Activated CD4-positive, CD25-positive, alpha-beta regulatory T cell treated with anti-CD3 and anti-CD28 coated beads, Interleukin-2, amount 50 U/mL, for 16 hours (primary cell): Measurements from ENCODE around the gene CLMP.

Source experiments
- DNase-seq: peaks from one replicate; pipeline ENCODE4 v3.0.0-alpha.2; 2020; ENCODE audit warnings: low read depth, low spot score

Gene CLMP

DNA sequence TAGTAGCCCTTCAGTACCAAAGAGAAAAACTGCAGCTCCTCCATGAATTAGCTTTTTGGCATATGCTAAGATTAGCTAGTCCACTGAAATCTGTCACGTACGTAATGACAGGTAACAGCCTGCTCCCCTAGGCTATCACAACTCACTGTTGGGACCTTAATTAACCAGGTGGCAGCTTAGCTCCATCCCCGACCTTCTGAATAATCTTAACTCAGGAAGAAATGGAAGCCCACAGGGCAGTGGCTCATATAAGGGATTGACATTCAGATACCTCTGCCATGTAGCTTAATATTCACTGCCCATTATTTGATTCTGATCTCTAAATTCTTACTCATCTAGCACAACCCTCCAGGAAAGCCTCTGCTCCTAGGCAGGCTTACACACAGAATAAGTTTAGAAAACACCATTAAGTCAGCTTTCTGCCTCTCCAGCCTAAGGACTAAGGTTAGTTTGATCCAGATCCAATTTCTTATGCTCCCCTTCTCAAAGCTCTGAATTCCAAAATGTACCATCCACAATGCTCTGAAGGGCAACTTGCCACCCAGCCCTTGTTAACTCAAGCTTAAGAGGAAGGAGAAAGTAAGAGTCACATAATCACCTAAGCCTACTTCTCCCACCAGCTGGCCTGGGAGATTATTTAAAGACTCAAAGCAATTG lies 138.1 kb downstream of the CLMP start:
- DNase-seq, result no peak

DNA sequence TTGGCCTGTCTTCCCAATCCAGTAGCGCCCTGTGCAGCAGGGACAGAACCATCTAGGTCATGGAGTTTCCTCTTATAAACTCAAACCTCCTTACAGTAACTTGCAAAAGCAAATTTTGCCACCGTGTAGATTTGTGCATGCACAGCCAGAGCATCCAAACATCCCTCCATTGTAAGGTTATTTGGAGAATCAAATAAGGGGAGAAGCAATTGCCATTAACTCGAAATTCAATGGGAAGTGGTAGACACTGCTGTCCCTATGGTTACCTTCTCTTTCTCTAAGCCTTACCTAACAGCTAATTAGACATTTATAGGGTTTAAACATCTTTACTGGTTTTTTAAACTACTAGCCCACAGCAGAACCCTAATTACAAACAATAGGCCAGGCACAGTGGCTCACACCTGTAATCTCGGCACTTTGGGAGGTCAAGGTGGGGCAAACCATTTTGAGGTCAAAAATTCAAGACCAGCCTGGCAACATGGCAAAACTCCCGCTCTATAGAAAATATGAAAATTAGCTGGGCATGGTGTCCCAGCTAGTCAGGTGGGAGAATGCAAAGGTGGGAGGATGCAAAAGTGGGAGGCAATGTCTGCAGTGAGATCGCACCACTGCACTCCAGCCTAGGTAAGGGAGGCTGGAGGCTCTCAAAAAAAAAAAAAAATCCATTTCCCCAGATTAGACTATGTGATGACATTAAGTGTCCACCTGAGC lies 139.7 kb downstream of the CLMP start:
- DNase-seq, result no peak

DNA sequence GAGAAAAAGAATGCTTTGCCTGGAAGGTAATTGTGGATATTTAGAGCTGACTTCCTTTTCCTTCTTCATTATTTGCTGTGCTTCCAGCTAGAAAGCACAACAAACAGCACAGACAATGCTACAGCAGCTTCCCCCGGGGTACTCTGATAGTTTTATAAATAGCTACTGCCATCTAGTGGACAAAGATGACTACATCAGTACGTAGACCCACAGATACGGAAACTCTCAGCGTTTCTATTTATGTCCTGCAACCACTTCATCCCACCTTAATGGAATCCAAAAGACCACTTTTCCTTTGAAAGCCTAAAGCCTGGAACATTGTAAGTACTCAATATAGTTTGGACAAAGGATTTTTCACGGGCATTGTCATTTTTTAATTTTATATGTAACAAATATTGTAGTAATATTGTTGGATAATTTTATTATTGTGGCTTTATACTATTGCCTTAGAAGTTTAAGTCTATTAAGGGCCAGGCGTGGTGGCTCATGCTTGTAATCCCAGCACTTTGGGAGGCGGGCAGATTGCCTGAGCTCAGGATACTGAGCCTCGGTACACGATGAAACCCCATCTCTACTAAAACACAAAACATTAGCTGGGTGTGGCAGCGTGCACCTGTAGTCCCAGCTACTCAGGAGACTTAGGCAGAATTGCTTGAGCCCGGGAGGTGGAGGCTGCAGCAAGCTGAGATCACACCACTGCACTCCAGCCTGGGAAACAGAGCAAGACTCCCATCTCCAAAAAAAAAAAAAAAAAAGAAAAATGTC lies 140.6 kb downstream of the CLMP start:
- no peak for DNase-seq

DNA sequence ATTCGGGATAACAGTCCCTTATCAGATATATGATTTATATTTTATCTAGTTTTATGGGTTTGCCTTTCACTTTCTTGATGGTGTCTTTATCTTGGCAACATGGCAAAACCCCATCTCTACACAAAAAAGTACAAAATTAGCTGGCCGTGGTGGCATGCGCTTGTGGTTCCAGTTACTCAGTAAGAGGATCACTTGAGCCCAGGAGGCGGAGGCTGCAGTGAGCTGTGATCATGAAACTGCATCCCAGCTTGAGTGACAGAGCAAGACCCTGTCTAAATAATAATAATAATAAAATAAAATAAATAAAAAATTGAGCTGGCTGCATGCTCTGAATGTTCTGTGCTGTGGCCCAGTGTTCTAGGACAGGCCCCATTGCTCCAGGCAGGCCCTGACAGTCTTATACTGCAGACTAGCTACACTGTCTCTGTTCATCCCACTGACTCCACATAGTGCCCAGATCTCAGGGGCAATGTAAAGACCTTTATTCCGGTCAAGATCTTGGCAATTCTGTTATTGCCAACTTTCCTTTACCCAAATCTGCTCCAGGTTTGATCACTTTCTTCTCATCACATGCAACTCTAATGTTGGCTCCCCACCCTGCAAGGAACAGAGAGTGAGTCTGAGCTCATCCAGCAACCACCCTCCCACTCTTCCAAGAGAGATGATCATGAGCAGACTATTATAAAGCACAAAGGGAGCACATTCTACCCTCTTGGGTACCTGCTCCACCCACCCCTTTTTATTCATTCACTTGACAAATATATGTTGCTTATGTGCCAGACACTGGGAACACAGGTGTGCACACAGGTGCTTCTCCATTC lies 141.9 kb downstream of the CLMP start:
- no peak for DNase-seq

DNA sequence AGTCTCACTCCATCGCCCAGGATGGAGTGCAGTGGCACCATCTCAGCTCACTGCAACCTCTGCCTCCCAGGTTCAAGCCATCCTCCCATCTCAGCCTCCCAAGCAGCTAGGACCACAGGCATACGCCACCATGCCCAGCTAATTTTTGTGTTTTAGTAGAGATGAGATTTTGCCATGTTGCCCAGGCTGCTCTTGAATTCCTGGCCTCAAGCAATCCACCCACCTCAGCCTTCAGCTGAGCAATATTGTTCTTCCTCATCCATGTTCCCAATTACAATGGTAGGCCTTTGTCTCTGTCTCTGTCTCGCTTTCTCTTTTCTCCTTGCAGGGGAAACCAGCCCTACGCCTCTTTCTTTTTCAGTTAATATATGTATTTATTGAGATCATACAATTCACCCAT lies 143.4 kb downstream of the CLMP start:
- DNase-seq, result no peak

DNA sequence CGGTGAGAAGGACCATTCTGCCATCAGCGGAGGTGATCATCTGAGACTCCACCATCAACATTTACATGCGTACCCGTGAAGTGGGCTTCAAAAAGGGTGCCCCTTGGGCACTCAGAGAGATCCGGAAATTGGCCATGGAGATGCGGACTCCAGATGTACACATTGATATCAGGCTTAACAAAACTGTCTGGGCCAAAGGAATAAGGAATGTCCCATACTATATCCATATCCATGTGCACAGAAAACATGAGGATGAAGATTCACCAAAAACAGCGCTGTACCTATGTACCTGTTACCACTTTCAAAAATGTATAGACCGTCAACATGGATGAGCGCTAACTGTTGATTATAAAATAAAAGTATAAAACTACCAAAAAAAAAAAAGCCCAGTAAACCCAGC lies 143.9 kb downstream of the CLMP start:
- no peak for DNase-seq

DNA sequence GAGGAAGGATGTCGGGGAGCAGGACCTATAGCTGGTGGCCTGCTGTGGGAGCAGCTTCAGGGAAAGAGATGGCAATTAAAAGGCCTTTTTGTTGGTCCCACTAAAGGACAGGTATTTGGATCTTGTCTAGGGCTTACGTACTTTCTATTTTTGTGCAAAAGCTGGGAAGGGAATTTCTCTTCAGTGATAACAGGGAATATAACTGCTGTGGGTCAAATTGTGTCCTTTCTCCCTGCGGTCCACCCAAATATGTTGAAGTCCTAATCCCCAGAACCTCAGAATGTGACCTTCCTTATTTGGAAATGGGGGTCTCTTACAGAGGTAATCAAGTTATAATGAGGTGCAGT lies 147.1 kb downstream of the CLMP start:
- DNase-seq, result no peak

DNA sequence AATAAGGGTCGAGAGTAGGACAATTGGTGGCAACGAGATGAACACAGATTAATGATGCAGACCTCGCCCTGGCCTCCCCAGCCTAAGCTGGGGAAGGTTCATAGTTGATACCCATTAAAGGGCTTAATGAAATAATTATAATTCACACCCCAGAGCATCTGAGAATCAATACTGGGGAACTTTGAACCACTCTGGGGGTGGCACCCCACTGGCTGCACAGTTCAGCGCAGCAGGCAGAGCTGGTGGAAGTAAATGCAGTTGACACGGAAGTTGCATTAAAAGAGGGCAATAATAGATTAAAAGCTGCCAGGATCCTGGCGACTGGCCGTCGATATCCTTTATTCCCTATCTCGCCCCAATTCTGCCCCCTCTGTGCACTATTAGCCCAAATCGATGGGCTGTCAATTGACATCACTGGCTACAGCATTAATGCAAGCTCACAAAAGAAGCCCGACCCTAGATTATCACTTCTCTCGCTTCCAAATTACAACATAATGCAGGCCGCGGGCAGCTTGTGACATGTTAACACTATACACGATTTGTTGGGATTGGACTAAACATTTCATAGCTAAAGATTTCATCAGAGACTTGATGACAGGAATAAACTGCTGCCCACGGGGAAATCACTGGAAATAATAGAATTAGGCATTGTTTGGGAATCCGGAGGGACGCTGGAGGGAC lies 147.6 kb downstream of the CLMP start:
- no peak for DNase-seq

DNA sequence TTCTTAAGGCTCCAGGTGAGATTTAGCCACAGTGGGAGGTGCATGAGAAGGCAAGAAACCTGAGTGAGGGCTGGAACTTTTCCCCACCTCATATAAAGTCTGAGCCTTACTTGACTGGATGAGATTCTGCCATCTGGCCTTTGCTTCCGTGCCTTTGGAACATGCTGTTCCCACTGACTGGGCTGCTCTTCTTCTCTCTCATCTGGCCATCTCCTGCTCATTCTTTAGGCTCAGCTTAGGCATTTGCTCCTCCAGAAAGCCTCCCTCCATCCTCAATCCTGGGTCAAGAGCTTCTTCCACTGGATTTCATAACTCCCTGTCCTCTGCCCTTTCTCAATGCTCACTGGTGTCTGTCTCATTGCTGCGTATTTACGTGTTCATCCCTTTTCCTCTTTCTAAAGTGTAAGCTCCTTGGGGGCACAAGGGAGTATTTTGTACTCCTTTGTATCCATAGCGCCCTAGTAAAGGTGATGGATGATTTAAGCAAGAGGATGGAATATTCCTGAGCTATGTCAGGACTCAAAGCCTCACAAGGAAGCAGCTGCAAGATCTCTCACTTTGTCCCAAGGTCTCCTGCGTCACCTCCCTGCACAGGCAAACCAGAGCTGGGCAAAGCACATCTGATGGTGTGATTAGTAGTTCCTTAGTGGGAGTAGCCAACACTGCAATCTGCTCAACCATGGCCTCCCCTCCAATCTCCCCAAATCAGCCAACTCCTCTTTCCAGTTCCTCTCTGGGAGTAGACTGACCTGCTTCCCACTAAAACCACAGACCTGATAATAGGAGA lies 148.4 kb downstream of the CLMP start:
- DNase-seq, result no peak

DNA sequence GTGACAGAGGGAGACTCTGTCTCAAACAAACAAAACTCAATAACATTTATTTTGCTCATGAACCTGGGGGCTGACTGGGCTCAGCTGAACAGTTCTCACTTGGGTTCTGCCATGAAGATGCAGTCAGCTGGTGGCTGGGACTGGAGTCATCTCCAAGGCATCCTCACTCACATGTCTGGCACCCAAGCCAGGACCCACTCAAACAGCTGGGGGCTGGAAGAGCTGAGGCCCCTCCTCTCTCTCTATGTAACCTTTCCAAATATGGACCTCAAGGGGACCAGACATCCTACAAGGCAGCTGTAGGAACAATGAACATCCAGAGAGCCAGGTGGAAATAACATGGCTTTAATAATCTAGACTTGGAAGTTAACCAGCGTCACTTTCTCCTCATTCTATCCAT lies 149.9 kb downstream of the CLMP start:
- no peak for DNase-seq

DNA sequence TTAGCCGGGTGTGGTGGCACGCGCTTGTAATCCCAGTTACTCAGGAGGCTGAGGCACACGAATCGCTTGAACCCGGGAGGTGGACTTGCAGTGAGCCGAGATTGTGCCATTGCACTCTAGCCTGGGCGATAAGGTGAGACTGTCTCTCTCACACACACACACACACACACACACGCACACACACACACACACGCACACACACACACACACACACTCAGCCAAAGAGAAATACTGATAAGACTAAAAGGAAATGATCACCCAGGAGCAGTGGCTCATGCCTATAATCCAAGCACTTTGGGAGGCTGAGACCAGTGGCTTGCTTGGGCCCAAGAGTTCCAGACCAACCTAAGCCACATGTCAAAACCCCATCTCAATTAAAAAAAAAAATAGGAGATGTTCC lies 153.9 kb downstream of the CLMP start:
- DNase-seq, result no peak

DNA sequence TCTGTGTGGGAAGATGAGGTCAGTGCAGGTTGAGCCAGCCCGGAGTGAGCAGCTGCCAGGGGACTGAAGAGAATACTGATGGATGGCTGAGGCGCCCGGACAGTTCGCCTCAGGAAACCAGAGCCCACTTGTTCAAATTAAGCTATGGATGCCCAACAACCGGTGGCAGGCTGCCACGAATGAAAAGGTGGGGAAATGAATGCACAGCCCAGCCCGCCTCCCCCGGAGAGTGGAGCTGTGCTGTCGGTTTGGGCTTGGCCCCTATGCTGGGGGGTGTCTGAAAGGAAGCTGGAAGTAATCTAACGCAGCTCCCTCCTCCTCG lies 155.0 kb downstream of the CLMP start:
- DNase-seq, result no peak

DNA sequence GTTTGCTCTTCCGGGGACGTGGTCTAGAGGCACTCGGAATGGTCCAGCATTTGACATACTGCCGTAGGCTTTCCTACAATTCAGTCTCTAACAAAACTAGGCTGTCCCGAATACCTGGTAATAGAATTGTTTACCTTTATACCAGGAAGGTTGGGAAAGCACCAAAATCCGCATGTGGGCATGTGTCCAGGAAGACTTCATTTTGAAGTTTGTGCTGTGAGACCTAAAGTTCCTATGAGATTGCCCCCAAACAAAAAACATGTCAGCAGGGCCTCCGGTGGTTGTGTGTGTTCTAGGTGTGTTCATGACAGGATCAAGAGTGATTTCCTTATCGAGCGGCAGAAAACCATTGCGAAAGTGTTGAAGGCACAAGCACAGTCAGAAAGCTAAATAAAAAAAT lies 159.2 kb downstream of the CLMP start:
- DNase-seq, result no peak

DNA sequence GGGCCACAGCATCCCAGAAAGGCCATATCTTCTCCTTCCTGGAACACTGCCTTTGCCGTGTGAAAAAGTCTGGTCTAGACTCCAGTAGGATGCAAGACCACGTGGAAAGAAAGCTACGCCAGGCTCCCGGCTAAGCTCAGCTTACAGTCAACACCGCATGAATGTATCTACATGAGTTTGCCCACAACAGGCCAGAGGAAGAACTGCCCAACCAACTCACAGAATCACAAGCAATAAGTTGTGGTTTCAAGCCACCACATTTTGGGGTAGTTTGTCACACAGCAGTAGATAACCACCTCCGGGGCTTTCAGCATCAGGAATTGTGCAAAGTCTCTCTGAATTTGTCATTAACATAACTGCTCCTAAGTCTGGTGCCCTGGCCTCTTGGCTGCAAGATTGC lies 160.5 kb downstream of the CLMP start:
- no peak for DNase-seq

DNA sequence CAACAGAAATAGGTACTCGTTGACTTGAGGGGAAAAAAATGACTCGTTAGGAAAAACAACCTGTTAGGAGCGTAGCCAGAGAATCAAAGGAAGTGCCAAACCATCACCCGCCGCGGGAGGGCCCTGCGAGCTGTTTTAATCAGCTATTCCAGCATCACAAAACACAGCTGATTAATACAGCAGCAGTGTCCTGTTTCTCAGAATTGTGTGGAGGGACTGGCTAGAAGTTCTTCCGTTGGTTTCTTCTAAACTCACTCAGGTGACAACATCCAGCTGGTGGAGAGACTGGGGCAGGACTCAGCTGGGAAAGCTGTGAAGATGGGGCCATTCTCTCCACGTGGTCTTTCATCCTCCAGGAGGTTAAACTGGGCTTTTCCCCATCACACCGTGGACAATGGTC lies 161.2 kb downstream of the CLMP start:
- DNase-seq, result no peak

DNA sequence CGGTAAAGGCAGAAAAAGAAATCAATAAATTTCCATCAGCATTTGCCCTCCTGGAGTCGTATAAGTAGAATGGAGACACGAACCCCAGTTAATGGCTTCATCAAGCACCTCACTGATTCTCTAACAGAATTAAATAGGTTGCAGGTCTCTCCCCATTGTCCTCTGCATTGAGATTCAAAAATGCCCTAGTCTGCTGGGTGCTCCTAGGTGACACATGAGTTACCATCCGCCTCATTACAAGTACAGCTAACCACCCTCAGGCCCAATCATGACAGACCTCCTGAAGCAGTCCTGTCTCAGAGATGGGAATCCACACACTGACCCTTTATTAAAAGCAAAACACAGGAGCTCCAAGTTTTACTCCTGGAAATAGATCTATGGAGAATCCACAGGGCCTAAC lies 164.5 kb downstream of the CLMP start:
- DNase-seq, result no peak

DNA sequence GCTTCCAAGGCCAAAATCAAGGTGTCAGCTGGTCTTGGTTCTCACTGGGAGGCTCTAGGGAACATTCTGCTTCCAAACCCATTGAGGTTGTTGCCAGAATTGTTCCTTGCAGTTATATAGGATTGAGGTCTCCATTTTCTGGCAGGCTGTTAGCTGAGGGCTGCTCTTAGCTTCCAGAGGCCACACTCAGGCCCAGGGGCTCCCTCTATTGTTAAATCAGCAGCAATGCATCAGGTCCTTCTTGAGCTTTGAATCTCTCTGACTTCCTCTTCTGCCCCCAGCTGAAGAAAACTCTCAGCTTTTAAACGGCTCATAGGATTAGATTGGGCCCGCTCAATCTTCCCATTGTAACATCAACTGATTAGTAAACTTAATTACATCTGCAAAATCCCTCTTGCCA lies 174.1 kb downstream of the CLMP start:
- DNase-seq, result no peak
